Sigmoid colon (tissue), 7 donors: ENCODE measurements around the gene SPARC. TPM values are rescaled to one million over a fixed set of nuclear protein-coding genes. Genes with fewer than 3 reads are reported as not detected.

Experiments used
- DNase-seq: peaks from one replicate; pipeline ENCODE4 v3.0.0-alpha.2; 2019
- H3K27ac ChIP-seq, 4 donors: fragments of 200-600 bp; sonication (generic); one replicate each; pipeline ENCODE4 v1.5.1; 2016 to 2019; ENCODE audit warnings: mild to moderate bottlenecking in 1 of 4
- H3K27me3 ChIP-seq, 3 donors: fragments of 200-600 bp; sonication (generic); one replicate each; pipeline ENCODE4 v1.5.1; 2019; ENCODE audit warnings: mild to moderate bottlenecking in 1 of 3
- H3K36me3 ChIP-seq, 4 donors: fragments of 200-600 bp; sonication (generic); one replicate each; pipeline ENCODE4 v1.5.1; 2016 to 2019
- H3K4me1 ChIP-seq, 4 donors: fragments of 200-600 bp; sonication (generic); one replicate each; pipeline ENCODE4 v1.5.1; 2017 to 2019
- H3K4me3 ChIP-seq, 4 donors: fragments of 200-600 bp; sonication (generic); one replicate each; pipeline ENCODE4 v1.5.1; 2017 to 2019; ENCODE audit warnings: mild to moderate bottlenecking in 2 of 4, moderate library complexity in 1 of 4
- H3K9me3 ChIP-seq, 4 donors: fragments of 200-600 bp in 3 of 4; sonication (generic) in 3 of 4; one replicate each; pipeline versions ENCODE4 v1.5.1 to v1.6.1; 2013 to 2019
- EP300 ChIP-seq, 4 donors: sonication (generic); formaldehyde crosslinking; IDR thresholded peaks; one replicate each; pipeline ENCODE4 v1.6.1; 2017; ENCODE audit warnings: antibody characterized with exemption in 4 of 4
- POLR2A ChIP-seq, 2 donors: fragments of 450-650 bp; IDR thresholded peaks; one replicate each; pipeline ENCODE4 v1.6.1; 2016; ENCODE audit warnings: antibody characterized with exemption in 2 of 2, mild to moderate bottlenecking in 2 of 2, moderate library complexity in 2 of 2
- POLR2AphosphoS5 ChIP-seq, 4 donors: sonication (generic); formaldehyde crosslinking; IDR thresholded peaks; one replicate each; pipeline ENCODE4 v1.6.1; 2017; ENCODE audit warnings: antibody characterized with exemption in 4 of 4
- WGBS, 2 donors: extraction: QIAGEN DNeasy Blood & Tissue Kit; methylation state at CpG; one replicate each; pipeline ENCODE4 v1.1.7; 2013; 5-methylcytosine and 5-hydroxymethylcytosine counted together
- intact Hi-C: fragments of 100-400 bp; cut with DNase I; formaldehyde crosslinking; loops from one replicate; pipeline ENCODE4 v1.15.1; 2023
- polyA plus RNA-seq, 3 donors: library from polyadenylated mRNA; stranded (reverse); fragments of 200-250 nt; gene quantifications; one replicate each; pipeline ENCODE4 v1.2.3, GENCODE V29; 2013
- total RNA-seq, 4 donors: library from RNA; depleted of rRNA; stranded (reverse); fragments of >200 nt; gene quantifications; one replicate each; pipeline ENCODE4 v1.1.0, GENCODE V29; 2016
- TF ChIP-seq, protein P1 (sequence below), 4 experiments: fragments of 450-650 bp in 3 of 4; fragments of 200-600 bp in 1 of 4; IDR thresholded peaks; one replicate each; pipeline ENCODE4 v1.5.1; 2016 to 2019; ENCODE audit warnings: antibody characterized with exemption in 4 of 4, mild to moderate bottlenecking in 3 of 4, moderate library complexity in 2 of 4
- donor health status: healthy with polysubstance abuse.
- donor health status: Bipolar disorder and iron deficiency.
- donor health status: healthy.

SPARC gene
- total and polyA plus RNA-seq, 7 donors = 47.6 to 821 (median 272) TPM

GRCh38 chr5:151661968-151662732 lies 24.6 kb downstream of the SPARC start:
- WGBS, 2 donors = 57 to 63% methylated on average over 4 of the region's 4 CpGs
- H3K27me3 ChIP-seq = no peaks in the 10 kb centered on the region
- H3K4me3 ChIP-seq = no peak overlapping the region
- no peak for DNase-seq
- TF ChIP-seq POLR2A (IDR thresholded peaks at IDR 0.05) (no peak), EP300 (IDR thresholded peaks at IDR 0.05) (no peak), POLR2AphosphoS5 (IDR thresholded peaks at IDR 0.05) (no peak)
- TF ChIP-seq, protein P1, sequence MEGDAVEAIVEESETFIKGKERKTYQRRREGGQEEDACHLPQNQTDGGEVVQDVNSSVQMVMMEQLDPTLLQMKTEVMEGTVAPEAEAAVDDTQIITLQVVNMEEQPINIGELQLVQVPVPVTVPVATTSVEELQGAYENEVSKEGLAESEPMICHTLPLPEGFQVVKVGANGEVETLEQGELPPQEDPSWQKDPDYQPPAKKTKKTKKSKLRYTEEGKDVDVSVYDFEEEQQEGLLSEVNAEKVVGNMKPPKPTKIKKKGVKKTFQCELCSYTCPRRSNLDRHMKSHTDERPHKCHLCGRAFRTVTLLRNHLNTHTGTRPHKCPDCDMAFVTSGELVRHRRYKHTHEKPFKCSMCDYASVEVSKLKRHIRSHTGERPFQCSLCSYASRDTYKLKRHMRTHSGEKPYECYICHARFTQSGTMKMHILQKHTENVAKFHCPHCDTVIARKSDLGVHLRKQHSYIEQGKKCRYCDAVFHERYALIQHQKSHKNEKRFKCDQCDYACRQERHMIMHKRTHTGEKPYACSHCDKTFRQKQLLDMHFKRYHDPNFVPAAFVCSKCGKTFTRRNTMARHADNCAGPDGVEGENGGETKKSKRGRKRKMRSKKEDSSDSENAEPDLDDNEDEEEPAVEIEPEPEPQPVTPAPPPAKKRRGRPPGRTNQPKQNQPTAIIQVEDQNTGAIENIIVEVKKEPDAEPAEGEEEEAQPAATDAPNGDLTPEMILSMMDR (IDR thresholded peaks at IDR 0.05) = no peak
- peaks cover 0 to 57% (median 48%) of the 10 kb centered on the region in 4 donors for H3K4me1 ChIP-seq
- H3K36me3 ChIP-seq = peaks cover 7 to 57% (median 32%) of the 10 kb centered on the region in 4 donors
- H3K9me3 ChIP-seq = no peaks in the 10 kb centered on the region
- intact Hi-C loops = no loop called here
- peak overlapping the region in 3 of 4 donors; percentile 64 to 95 (median 66) for H3K27ac ChIP-seq

- H3K27ac ChIP-seq = peak overlapping the region in 2 of 4 donors; percentile 47 to 52
- H3K36me3 ChIP-seq = peaks cover 0 to 44% (median 19%) of the 10 kb centered on the region in 4 donors
- TF ChIP-seq, protein P1 (IDR thresholded peaks at IDR 0.05) = no peak
- no peaks in the 10 kb centered on the region for H3K27me3 ChIP-seq
- intact Hi-C loops = no loop called here
- peaks cover 0 to 44% (median 35%) of the 10 kb centered on the region in 4 donors for H3K4me1 ChIP-seq
- H3K9me3 ChIP-seq = no peaks in the 10 kb centered on the region
- H3K4me3 ChIP-seq = no peak overlapping the region
- WGBS, 2 donors = 80 to 81% methylated on average over 12 of the region's 12 CpGs
- DNase-seq = no peak
Measured at GRCh38 chr5:151660616-151661495, 25.9 kb downstream of the SPARC start.

DNA sequence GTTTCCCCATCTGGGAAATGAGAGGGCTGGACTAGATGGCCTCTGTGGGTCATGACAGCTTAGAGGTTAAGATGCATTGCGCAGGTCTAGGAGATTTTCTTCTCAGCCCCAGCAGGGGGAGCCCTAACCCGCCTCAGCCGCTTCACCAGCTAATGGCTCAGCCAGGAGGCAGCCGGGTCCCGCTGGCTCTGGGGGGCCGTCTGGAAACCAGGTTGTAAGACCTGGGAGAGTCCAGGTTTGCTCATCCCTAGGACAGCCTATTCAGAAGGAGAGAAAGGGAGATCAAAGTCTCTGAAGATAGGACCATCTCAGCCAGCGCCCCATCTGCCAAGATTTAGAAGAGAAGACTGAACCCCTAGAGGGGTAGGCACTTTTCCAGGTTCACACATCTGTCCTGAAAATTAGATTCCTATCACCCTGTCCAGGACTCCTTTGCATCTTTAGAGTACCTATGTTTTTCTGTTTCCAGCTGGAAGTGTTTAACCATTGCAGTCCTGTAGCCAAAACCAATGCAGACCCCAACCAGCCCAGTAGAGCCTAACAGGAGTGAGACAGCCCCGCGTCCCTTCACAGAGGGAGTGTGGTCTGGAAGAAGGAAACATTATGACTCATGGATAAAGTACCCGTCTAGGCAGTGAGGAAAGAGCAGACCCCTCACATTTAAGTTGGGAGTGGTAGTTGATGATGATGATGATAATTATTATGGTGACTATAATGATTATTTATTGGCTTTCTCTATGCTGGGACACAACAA lies 27.5 kb downstream of the SPARC start:
- Histone ChIP-seq H3K27ac (peak overlapping the region in 2 of 4 donors; percentile 24 to 52), H3K4me1 (peaks cover 0 to 28% (median 18%) of the 10 kb centered on the region in 4 donors), H3K36me3 (peaks cover 0 to 27% (median 9%) of the 10 kb centered on the region in 4 donors), H3K9me3 (no peaks in the 10 kb centered on the region), H3K4me3 (no peak overlapping the region), H3K27me3 (no peaks in the 10 kb centered on the region)
- intact Hi-C loops = loop anchor here (1.0 kb wide), 1 partner anchor 81 kb away; no protein-coding TSS in a partner anchor
- DNase-seq = peak; percentile 93
- no peak for TF ChIP-seq POLR2A (IDR thresholded peaks at IDR 0.05)
- TF ChIP-seq EP300 (IDR thresholded peaks at IDR 0.05) = no peak
- TF ChIP-seq, protein P1 (IDR thresholded peaks at IDR 0.05) = peak; percentile 77 to 93 (median 88)
- peak in 2 of 4 donors; percentile 21 to 31 for TF ChIP-seq POLR2AphosphoS5 (IDR thresholded peaks at IDR 0.05)
- 30 to 32% methylated on average over 10 of the region's 10 CpGs for whole genome bisulfite sequencing, 2 donors

DNA sequence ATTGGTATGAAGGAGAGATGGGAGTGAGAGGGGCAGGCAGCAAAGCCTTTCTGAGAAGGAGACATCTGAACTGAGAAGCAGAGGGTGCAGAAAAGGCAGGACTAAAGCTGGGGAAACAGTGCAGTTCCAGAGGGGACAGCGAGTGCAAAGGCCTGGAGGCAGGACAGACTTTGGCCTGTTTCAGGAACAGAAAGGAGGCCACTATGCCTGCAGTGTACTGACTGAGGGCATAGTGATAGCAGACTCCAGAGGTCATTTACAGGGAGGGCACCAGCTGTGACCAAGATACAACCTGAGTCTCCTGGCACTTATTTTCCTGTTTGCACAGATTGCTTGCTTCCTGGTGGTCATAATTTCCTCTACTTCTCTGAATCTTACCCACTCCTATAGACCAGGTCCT lies 29.6 kb downstream of the SPARC start:
- intact Hi-C loops = no loop called here
- Histone ChIP-seq H3K4me3 (no peak overlapping the region), H3K27me3 (no peaks in the 10 kb centered on the region), H3K9me3 (no peaks in the 10 kb centered on the region), H3K27ac (no peak overlapping the region), H3K4me1 (peaks cover 0 to 17% (median 12%) of the 10 kb centered on the region in 4 donors), H3K36me3 (peaks cover 0 to 6% (median 0%) of the 10 kb centered on the region in 4 donors)
- 81 to 85% methylated on average over 1 of the region's 1 CpG for WGBS, 2 donors
- DNase-seq = no peak
- TF ChIP-seq, protein P1 (IDR thresholded peaks at IDR 0.05) = no peak
- TF ChIP-seq POLR2A (IDR thresholded peaks at IDR 0.05) (no peak), POLR2AphosphoS5 (IDR thresholded peaks at IDR 0.05) (no peak), EP300 (IDR thresholded peaks at IDR 0.05) (no peak)
